ENCODE measurements around the gene SLC19A1.

The SLC19A1 gene

GRCh38 chr21:45510466-45510955 lies 31.7 kb downstream of the SLC19A1 start:
- no peak for DNase-seq (ENCODE audit: low read depth in 1 of 2, low spot score in 1 of 2)
- H3K4me3 ChIP-seq (replicated peaks; ENCODE audit: insufficient read depth, low read length) = no peak overlapping the region
- H3K27ac ChIP-seq (replicated peaks) = no peak overlapping the region
- TF ChIP-seq POLR2AphosphoS5 (IDR thresholded peaks at IDR 0.05; ENCODE audit: low read depth) = no peak
- TF ChIP-seq GABPA (IDR thresholded peaks at IDR 0.05; ENCODE audit: low read depth) = no peak
- no peak for TF ChIP-seq CTCF (IDR thresholded peaks at IDR 0.05; ENCODE audit: insufficient read depth, low read length)
- TF ChIP-seq REST (IDR thresholded peaks at IDR 0.05; ENCODE audit: insufficient replicate concordance, low read depth) = no peak
- H3K27me3 ChIP-seq (ENCODE audit: insufficient read depth, poor library complexity, severe bottlenecking) = peaks cover 11% of the 10 kb centered on the region

GRCh38 chr21:45509566-45510465 lies 32.4 kb downstream of the SLC19A1 start:
- H3K27me3 ChIP-seq (ENCODE audit: insufficient read depth, poor library complexity, severe bottlenecking) = peaks cover 13% of the 10 kb centered on the region
- DNase-seq (ENCODE audit: low read depth in 1 of 2, low spot score in 1 of 2) = no peak
- no peak for TF ChIP-seq SPI1 (IDR thresholded peaks at IDR 0.05; ENCODE audit: borderline replicate concordance, low read depth)
- no peak for TF ChIP-seq CTCF (IDR thresholded peaks at IDR 0.05; ENCODE audit: insufficient read depth, low read length)
- no peak for TF ChIP-seq GABPA (IDR thresholded peaks at IDR 0.05; ENCODE audit: low read depth)
- peak; percentile 15; the same call in 1 of the 2 replicates for TF ChIP-seq POLR2AphosphoS5 (IDR thresholded peaks at IDR 0.05; ENCODE audit: low read depth)
- no peak for TF ChIP-seq REST (IDR thresholded peaks at IDR 0.05; ENCODE audit: insufficient replicate concordance, low read depth)
- H3K27ac ChIP-seq (replicated peaks) = no peak overlapping the region
- no peak overlapping the region for H3K4me3 ChIP-seq (replicated peaks; ENCODE audit: insufficient read depth, low read length)

GRCh38 chr21:45508607-45509565 lies 33.4 kb downstream of the SLC19A1 start:
- H3K27me3 ChIP-seq (ENCODE audit: insufficient read depth, poor library complexity, severe bottlenecking) = peaks cover 13% of the 10 kb centered on the region
- no peak overlapping the region for H3K27ac ChIP-seq (replicated peaks)
- no peak for TF ChIP-seq REST (IDR thresholded peaks at IDR 0.05; ENCODE audit: insufficient replicate concordance, low read depth)
- no peak; the same call in 1 of the 2 replicates for TF ChIP-seq POLR2AphosphoS5 (IDR thresholded peaks at IDR 0.05; ENCODE audit: low read depth)
- no peak for TF ChIP-seq CTCF (IDR thresholded peaks at IDR 0.05; ENCODE audit: insufficient read depth, low read length)
- no peak for TF ChIP-seq SPI1 (IDR thresholded peaks at IDR 0.05; ENCODE audit: borderline replicate concordance, low read depth)
- no peak for TF ChIP-seq GABPA (IDR thresholded peaks at IDR 0.05; ENCODE audit: low read depth)
- DNase-seq (ENCODE audit: low read depth in 1 of 2, low spot score in 1 of 2) = no peak
- H3K4me3 ChIP-seq (replicated peaks; ENCODE audit: insufficient read depth, low read length) = no peak overlapping the region

All from HL-60 (cell line).